HG02588 (cell line): ENCODE results near the gene PRG3.

ENCODE experiments used
- ATAC-seq: cut with Tn5 transposase; IDR thresholded peaks from one replicate; pipeline ENCODE4 v1.9.1; 2021; ENCODE audit warnings: mild to moderate bottlenecking, moderate library complexity; ENCODE audit not compliant: unreplicated experiment

Gene PRG3

DNA sequence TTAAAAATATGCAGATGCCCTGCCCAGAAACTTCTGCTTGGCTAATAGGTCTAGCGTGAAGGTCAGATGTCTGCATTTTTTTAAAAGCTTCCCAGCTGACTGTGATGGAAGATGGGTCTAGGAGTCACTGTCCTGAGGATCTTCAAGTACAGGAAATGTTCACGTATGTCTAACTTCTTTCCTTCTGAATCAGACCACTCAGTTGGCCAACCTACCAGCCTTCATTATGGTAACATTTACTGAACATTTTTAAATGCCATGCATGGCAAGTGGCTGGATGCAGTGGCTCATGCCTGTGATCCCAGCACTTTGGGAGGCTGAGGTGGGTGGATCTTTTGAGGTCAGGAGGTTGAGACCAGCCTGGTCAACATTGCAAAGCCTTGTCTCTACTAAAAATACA lies 10.6 kb upstream of the PRG3 start:
- ATAC-seq = no peak

DNA sequence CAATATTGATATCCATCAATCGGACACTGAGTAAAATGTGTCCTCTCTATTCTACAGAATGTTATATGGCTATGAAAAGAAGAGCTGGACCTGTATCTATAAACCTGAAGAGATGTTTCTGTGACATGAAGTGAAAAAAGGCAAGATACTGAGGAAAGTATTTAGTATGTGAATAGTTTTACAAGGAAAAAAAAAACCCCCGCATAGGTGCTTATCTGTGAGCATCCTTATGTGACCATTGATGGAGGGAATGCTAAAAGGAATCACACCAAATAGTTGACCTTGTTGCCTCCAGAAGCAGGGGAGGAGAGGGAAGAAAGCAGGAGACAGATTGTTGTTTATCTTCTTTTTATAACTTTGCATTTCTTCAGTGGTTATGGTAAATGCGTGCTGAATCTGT lies 10.2 kb upstream of the PRG3 start:
- no peak for ATAC-seq

DNA sequence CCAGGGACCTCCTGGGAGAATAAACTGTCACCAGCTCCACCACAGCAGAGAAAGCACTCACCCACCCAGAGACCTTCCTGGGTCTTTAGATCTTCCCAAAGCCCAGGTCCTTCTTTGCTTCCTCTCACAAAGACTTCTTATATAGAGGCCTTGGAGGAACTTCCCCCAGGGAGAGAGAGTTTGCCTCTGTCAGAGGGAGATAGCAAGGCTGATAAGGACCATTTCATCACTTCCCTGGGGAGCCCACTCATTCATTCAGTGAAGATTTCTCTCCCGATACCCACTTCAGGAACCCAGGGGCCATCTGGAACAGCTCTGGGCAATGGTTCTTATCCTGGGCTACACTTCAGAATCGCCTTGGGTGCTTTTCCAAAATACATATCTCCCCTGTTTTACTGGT lies 9.6 kb upstream of the PRG3 start, which contains the start of gene PRG2:
PRG2 (minus strand) TSS at position 116 of the 400 bp plus-strand sequence. CDS start 706 bp downstream, outside the sequence.
- ATAC-seq = no peak

DNA sequence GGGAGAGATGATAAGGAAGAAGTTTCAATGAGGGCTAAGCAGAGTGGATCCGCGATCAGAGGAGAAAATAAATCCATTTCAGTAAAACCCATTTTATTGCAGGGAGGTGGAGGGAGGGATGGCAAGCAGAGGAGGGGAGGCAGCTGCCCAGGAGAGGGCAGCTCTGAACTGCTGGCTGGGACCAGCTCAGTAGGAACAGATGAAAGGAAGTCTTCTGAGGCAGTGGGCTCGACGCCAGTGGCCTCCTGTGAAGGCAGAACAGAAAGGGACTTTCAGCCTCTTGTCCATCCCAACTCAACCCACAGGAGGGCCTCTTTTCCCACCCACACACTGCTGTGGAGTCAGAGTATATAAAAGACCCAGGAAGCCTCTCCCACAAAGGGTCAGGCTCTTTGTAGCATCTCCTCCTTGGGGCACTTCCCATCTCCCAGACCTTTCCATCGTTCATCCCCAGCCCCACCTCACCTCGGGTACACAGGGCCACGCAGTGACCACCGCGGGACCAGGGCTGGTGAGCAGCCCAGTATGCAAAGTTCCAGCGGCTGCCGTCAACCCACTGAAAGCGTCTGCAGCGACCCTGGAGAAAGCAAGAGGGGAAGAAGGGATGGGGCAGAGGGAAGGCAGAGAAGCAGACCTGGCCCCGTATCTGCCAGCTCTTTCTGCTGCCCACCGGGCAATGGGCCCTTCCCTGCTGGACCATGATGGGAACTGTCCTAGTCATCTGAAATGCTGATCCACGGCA lies 6.5 kb upstream of the PRG3 start:
- ATAC-seq = no peak

DNA sequence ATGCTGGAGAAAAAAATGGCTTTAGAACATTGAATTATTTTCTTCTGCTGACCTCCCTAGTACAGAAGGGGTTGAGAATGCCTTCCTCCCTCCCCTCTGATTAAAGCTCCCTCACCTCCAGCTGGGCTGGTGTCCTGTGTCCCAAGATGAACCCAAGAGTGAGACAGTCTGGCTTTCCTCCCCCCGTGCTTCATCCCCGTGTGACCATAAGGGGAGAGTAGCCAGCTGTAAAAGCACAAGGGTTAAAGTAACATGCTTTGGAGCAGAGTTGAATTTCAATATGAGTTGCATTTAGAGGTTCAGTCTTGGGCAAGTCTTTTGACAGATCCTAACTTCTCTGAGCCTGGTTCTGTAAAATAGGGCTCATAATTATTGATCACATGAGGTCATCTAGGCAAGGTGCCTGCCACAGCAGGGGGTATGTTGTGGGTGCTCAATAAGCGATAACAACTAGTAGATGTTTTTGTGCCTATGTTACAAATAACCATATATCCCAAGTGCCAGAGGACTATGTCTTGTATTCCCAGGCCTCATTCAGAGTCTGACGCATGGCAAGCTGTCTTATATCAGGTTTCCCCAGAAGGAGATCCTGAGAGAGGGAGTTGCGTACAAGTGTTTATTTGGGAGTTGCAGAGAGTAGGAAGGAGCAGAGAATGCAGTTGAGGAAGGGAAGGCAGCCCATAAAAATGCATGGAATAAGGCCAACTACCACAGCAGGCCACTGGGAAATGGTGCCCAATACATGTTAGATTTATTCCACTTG lies 5.4 kb upstream of the PRG3 start:
- ATAC-seq = no peak

DNA sequence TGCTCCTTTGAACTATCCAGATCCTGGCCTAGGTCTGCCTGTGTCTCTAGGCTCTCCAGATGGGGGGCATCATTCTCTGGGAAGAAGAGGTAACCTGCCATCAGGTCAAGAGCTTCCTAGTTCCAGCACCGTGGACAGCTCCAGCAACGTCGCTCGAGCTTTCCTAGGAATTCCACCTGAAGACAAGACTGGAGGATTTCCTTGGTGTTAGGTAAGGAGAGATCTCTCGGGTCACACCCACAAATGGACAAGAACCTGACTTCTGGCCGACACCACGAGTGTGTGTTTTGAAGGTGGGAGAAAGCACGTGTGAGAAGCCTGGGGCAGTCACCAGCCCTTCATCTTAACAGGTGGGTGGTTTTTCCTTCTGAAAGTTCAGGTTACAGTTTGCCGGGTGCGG lies 1.2 kb downstream of the PRG3 start:
- ATAC-seq = no peak

DNA sequence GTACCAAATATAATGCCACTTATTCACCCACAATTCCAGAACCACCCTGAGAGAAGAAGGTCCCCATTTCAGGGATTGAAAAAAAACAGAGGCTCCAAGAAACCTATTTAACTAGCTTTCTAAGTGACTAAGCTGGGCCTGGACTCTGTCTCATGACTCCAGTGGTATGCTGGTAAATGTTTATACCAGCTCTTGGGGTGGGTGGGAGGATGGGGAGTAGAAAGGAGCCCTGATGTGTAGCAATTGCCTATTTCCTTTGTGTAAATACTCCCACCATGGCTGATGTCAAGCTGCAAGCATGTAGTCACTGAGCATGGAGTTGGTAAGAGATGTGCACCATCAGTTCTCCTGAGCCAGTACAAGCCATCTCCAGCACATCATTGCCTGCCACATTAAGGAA lies 2.8 kb downstream of the PRG3 start:
- ATAC-seq = no peak

DNA sequence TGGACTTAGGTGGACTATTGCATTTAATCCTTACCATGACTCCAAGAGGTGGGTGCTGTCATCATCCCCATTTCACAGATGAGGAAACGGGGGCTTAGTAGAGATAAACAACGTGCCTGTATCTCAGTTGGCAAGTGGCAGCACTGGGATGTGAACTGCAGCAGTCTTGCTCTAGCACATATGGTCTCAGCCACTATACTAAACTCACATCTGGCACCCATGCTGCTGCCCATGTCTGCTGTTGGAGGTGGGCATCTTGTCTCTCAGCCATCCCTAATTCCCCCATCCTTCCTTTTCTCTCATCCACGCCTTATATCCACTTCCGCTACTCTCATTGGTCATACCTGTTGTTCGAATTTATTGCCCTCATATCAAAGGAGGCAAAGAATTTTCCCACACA lies 3.8 kb downstream of the PRG3 start:
- no peak for ATAC-seq

DNA sequence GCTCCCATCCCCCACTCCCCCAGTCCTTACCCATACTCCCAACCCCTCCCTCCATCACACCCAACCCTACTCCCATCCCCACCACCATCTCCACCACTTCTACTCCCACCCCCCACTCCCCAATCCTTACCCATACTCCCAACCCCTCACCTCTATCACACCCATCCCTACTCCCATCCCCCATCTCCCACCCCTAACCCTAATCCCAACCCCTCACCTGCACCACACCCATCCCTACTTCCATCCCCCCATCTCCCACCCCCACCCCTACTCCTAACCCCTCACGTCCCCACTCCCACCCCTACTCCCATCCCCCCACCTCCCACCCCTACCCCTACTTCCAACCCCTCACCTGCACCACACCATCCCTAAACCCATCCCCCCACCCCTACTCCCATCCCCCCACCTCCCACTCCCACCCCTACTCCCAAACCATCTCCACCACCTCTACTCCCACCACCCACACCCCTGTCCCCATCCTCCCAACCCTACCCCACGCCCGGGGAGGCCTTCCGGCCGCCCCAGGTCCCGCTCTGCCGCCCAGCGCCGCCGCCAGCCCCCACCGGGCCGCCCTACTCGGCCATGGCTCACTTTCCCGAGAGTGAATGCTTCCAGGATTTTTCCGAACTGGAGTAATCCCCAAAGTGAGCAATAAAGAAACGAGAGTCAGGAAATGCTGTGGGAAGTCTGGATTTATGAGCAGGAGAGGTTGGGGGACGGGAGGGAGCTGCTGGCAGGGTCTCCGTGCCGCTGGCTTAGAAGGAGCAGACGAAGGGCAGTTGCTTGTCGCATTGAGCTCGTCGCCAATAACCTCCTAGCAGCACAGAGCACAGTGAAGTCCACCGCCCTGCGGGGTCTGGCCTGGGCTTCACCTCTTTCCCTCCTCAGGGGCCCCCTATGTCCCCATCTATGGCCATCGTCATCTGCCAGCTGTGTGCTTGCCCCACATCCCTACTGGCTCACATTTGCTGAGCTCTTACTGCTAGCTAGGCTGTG lies 4.6 kb downstream of the PRG3 start:
- ATAC-seq = no peak

DNA sequence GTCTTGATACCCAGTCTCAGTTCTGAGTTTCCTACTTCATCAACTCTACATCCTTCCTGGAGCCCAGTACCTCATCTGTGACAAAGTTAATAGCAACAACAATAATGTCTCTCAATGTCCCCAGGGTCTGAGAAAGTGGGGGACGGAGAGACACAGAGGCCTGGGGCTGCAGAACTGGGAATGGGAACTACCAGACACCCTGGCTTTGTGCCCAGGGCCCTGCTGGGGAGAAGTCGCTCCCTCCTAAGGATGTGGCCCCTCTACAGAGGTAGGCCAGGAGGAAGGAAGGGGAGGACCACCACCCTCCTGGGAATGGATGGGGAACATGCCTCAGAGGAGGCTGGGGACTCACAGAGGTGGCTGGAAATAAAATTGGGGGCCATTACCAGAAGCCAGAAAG lies 5.5 kb downstream of the PRG3 start:
- no peak for ATAC-seq

DNA sequence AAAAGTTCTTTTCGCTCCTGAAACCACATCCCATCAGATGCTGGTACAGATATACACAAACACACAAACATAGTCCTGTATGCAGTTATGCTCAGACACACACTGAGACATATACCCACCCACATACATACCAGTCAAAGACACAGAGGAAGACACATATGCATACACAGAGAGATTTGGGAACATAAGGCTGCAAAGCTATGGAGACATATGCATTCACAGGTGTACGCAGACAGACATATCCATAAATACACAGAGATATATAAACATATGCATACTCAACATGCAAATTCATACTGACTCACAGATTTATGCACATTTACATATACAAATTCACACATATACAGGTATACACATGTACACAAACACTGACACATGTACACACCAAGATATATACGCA lies 6.0 kb downstream of the PRG3 start:
- ATAC-seq = no peak

DNA sequence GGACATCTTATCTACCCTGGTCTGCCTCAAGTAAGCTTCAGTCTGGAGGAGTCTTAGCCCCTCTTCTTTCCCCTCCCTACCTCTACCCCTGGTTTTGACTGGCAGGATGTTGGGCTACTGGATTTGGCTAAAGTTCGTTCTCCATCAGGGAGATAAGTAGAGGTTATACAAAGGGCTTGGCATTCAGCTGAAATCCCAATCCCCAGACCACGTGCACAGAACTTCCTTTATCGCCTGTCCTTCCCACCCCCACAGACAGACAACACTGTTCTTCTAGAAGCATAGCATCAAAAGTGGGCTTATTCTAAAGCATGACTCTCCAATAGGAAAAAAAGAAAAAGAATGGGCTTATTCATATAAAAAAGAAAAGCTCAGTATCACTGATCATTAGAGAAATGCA lies 7.8 kb downstream of the PRG3 start:
- ATAC-seq = no peak

DNA sequence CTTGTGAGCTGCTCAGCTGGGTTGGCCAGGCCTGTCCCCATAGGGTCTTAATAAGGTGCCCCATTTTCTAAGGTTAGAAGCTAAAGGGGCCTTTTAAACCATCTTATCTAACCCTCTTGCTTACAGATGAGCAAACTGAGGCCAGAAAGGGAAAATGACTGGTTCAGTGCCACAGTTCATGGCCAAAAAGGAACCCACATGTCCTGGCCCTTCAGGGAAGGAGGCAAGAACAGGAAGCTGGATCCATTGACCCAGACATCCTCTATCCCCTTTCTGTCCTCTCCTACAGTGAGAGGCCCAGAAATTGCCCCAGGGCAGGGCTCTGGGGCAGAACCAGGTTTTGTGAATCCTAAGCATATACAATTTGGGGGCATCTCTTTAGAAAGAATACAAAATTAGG lies 10.0 kb downstream of the PRG3 start:
- no peak for ATAC-seq

DNA sequence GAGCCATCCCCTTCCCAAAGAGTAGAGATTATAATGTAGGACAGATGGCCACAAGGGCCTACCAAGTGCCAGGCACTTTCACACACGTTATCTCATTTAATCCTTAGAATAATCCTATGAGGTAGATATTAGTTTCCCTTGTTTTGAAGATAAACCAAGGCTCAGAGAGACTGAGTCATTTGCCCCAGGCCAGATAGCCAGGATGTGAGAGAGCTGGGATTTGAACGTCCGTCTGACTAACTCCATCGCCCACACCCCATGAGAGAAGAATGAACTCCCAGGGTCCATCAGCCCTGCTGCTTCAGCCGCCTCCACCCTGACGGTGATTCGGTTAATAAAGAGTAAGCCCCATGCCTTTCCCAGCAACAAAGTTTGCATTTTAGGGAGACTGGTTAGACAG lies 10.7 kb downstream of the PRG3 start:
- ATAC-seq = no peak

DNA sequence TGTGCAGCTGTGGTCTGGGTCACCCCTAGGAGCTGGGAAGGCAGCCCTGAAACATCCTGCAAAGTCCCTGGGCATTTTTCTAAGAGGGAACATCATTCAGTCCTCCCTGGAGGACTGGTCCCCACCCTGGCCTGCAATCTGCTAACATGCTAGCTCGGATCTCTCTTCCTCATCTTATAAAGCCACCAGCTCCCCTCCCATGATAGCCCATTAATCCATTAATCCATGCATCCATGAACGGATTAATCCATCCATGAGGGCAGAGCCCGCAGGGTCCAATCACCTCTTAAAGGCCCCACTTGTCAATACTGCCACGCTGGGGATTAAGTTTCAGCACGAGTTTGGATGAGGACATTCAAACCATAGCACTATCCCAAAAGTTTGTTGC lies 12.1 kb downstream of the PRG3 start:
- no peak for ATAC-seq

DNA sequence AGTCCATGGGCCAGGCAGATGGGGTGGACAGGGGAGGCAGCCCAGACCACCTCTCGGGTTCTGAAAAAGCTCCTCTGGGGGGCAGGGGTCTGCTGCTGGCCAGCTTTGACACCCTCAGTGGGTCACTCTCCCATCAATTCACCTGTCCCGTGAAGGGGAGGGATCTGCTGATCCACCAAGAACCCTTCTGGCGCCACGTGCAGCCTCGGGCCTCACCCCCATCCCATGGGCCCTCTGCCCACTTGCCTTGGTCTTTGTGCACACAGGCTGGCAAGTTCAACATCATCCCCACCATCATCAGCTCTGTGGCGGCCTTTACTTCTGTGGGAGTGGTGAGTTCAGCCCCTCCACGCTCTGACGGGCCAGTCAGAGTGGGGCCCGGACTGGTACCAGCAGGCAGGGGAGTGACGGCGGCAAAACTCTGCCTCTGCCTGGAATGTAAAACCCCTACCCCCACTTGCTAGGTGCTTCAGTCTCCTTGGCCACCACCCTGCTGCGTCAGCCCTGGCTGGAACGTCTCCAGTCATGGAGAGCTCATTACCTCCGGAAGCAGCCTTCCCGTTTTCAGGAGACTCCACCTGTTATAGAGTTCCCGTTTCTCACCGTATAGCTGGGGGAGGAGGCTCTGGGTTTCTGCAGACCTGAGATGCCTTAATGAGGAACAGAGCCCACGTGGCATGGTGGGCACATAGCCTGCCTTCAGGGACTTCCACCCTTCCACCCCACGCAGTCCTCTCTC lies 12.7 kb downstream of the PRG3 start:
- no peak for ATAC-seq

DNA sequence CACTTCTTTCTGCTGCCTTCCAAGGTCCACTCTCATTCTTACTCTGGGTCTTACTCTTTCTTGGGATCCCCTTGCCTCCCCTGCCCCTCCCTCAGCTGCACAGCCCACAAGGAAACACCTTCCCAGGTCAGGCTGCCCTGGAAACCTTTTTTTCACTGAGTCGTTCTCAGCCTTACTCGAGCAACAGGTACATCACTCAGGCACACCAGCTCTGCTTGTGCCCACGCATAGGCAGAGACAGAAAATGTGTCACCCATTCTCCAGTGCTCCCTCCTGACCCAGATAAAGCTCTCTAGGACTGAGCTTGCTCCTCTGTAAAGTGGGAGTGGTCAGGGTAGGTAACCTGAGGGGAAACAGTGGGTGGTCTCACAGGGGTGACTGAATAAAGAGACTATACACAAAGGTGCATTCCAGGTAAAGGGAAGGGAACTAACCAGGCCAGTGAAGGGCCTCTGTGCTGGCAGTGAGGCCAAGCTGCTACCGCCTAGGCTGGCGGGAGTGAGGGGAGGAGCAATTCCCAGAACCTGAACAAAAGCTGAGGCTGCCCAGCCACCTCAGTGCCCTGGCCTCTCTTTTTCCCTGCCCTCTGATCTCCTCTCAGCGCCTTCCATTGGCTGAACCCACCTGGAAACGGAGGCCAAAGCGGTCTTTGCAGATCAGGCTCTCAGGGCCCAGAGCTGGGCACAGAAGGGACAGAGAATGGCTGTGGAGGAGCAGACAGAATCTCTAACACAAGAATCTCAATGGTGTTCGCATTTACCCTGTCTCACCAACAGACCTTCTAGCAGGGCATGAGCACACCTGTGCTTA lies 15.9 kb downstream of the PRG3 start:
- no peak for ATAC-seq

DNA sequence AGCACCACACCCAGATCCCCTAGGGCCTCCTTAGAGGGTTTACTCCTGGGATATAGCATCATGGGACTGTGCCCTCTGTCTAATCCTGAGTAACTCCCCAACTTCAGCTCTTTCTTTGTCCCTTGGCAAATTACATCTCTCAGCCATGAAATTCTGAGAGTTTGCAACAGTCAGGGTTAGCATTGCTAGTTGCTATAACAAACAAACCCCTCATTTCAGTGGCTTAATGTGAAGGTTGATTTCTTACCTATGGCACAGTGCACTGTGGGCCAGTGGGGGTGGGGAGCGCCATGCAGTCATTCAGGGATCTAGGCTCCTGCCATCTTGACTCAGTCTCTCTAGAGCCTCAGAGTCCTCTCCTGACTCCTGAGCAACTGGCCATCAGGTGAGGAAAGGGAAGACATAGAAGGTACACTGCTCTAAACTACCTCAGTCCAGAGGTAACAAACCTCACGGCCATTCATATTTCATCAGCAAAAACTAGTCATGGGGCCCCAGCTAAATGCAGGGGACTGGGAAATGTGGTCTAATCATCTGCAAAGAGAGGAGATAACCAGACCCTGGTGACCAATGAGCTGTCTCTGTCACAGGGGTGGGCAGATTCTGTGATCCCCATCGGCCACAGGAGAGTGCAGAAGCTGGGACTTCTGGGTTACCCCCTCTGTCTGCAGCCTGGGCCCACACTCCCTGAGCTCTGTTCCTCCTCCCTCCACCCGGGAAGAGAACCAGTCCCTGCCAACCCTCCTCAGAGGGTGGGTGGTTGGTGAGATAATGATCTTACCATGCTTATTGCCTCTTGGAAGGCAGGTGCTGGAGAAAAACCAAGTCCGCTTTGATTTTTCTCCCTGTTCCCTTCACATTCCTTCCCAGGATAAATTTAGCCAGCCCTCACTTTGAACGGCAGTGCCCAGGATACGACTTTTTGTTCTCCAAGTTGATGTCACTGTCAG lies 17.5 kb downstream of the PRG3 start:
- no peak for ATAC-seq

DNA sequence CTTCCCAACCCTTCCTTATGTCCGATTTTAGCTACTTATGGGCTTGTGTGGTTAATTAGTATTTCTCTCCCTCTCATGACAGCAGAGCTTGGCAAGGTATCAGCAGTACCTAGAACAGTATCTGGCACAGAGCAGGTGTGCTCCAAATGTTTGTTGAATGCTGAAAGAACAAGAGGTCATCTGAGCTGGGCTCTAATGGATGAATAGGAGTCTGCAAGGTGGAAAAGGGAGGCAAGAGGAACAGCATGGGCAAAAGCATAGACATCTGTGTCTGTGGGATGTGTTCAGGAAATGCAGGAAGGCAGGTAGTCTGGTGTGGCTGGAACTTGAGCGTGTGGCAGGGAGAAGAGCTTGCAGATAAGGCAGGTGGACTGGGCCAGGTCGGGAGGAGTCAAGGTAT lies 19.0 kb downstream of the PRG3 start:
- no peak for ATAC-seq
